ENCODE measurements around the gene UBR4. TPM values are rescaled to one million over a fixed set of nuclear protein-coding genes. Genes with fewer than 3 reads are reported as not detected.

UBR4 gene
- polyA plus RNA-seq, 1 donor (not counting 4 experiments of a cell fraction or from before 2014, with no cell fraction given): 39.0 TPM

- Histone ChIP-seq H3K4me3 (ENCODE audit: control insufficient read depth in 2 of 3, extremely low read depth in 1 of 3, insufficient read depth in 2 of 3, low read depth in 1 of 3, low read length in 3 of 3) (no peak overlapping the region), H3K27me3 (ENCODE audit: control insufficient read depth, extremely low read depth, insufficient read depth, low read length) (no peaks in the 10 kb centered on the region), H3K9me3 (ENCODE audit: control insufficient read depth, low read depth, low read length) (no peaks in the 10 kb centered on the region), H3K4me1 (ENCODE audit: control insufficient read depth, extremely low read depth, insufficient read depth, low read length) (peaks cover 23% of the 10 kb centered on the region), H4K20me1 (ENCODE audit: control insufficient read depth, extremely low read depth, insufficient read depth, low read length) (peaks cover under 1% of the 10 kb centered on the region), H3K36me3 (ENCODE audit: control insufficient read depth in 2 of 2, extremely low read depth in 1 of 2, insufficient read depth in 2 of 2, low read length in 2 of 2) (peaks cover 0 to 19% of the 10 kb centered on the region in 2 experiments), H3K27ac (ENCODE audit: control insufficient read depth, insufficient read depth, low read length) (no peak overlapping the region), H3K9me1 (ENCODE audit: control insufficient read depth, extremely low read depth, insufficient read depth, low read length) (no peaks in the 10 kb centered on the region), H3K4me2 (ENCODE audit: control insufficient read depth, extremely low read depth, insufficient read depth, low read depth, low read length) (peak overlapping the region; percentile 48), H2AFZ (ENCODE audit: control insufficient read depth, low read length) (no peak overlapping the region), H3K79me2 (ENCODE audit: control insufficient read depth, insufficient read depth, low read length) (peaks cover 65% of the 10 kb centered on the region), H3K9ac (ENCODE audit: control insufficient read depth, extremely low read depth, insufficient read depth, low read length) (no peak overlapping the region)
- FAIRE-seq: no peak
- TF ChIP-seq EZH2 (IDR thresholded peaks at IDR 0.05; ENCODE audit: low read length): no peak
- TF ChIP-seq, protein P1, sequence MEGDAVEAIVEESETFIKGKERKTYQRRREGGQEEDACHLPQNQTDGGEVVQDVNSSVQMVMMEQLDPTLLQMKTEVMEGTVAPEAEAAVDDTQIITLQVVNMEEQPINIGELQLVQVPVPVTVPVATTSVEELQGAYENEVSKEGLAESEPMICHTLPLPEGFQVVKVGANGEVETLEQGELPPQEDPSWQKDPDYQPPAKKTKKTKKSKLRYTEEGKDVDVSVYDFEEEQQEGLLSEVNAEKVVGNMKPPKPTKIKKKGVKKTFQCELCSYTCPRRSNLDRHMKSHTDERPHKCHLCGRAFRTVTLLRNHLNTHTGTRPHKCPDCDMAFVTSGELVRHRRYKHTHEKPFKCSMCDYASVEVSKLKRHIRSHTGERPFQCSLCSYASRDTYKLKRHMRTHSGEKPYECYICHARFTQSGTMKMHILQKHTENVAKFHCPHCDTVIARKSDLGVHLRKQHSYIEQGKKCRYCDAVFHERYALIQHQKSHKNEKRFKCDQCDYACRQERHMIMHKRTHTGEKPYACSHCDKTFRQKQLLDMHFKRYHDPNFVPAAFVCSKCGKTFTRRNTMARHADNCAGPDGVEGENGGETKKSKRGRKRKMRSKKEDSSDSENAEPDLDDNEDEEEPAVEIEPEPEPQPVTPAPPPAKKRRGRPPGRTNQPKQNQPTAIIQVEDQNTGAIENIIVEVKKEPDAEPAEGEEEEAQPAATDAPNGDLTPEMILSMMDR (optimal IDR thresholded peaks at IDR 0.05 in 1 of 3, IDR thresholded peaks at IDR 0.05 in 1 of 3, conservative IDR thresholded peaks at IDR 0.05 in 1 of 3; ENCODE audit: extremely low read depth in 1 of 3, insufficient read depth in 2 of 3, low read length in 3 of 3): no peak
- no peak for DNase-seq (ENCODE audit: low read depth, low spot score)
- dilution Hi-C loops (cut with MboI; ENCODE audit: extremely low pct_ligation_motif_present, low sequenced_read_pairs): no loop called here
Measured at GRCh38 chr1:19212167-19212566, 2.1 kb upstream of the UBR4 start.

GRCh38 chr1:19210772-19211549, 895 bp upstream of the UBR4 start:
- peak overlapping the region; percentile 97 for H3K27ac ChIP-seq (ENCODE audit: control insufficient read depth, insufficient read depth, low read length)
- H3K27me3 ChIP-seq (ENCODE audit: control insufficient read depth, extremely low read depth, insufficient read depth, low read length): no peaks in the 10 kb centered on the region
- DNase-seq (ENCODE audit: low read depth, low spot score) (no peak), FAIRE-seq (peak; percentile 29)
- no peaks in the 10 kb centered on the region for H3K9me1 ChIP-seq (ENCODE audit: control insufficient read depth, extremely low read depth, insufficient read depth, low read length)
- H4K20me1 ChIP-seq (ENCODE audit: control insufficient read depth, extremely low read depth, insufficient read depth, low read length): peaks cover 4% of the 10 kb centered on the region
- peaks cover 77% of the 10 kb centered on the region for H3K79me2 ChIP-seq (ENCODE audit: control insufficient read depth, insufficient read depth, low read length)
- peak overlapping the region; percentile 94 for H2AFZ ChIP-seq (ENCODE audit: control insufficient read depth, low read length)
- peak overlapping the region; percentile 97 for H3K4me2 ChIP-seq (ENCODE audit: control insufficient read depth, extremely low read depth, insufficient read depth, low read depth, low read length)
- peak overlapping the region; percentile 97 for H3K9ac ChIP-seq (ENCODE audit: control insufficient read depth, extremely low read depth, insufficient read depth, low read length)
- H3K36me3 ChIP-seq (ENCODE audit: control insufficient read depth in 2 of 2, extremely low read depth in 1 of 2, insufficient read depth in 2 of 2, low read length in 2 of 2): peaks cover 0 to 13% of the 10 kb centered on the region in 2 experiments
- TF ChIP-seq, protein P1 (optimal IDR thresholded peaks at IDR 0.05 in 1 of 3, IDR thresholded peaks at IDR 0.05 in 1 of 3, conservative IDR thresholded peaks at IDR 0.05 in 1 of 3; ENCODE audit: extremely low read depth in 1 of 3, insufficient read depth in 2 of 3, low read length in 3 of 3): no peak
- peak overlapping the region; percentile 81 to 100 (median 98) for H3K4me3 ChIP-seq (ENCODE audit: control insufficient read depth in 2 of 3, extremely low read depth in 1 of 3, insufficient read depth in 2 of 3, low read depth in 1 of 3, low read length in 3 of 3)
- dilution Hi-C loops (cut with MboI; ENCODE audit: extremely low pct_ligation_motif_present, low sequenced_read_pairs): no loop called here
- peaks cover 23% of the 10 kb centered on the region for H3K4me1 ChIP-seq (ENCODE audit: control insufficient read depth, extremely low read depth, insufficient read depth, low read length)
- H3K9me3 ChIP-seq (ENCODE audit: control insufficient read depth, low read depth, low read length): no peaks in the 10 kb centered on the region

Measured in keratinocyte (primary cell).